ENCODE measurements around the gene ARL14EP.

ARL14EP gene

DNA sequence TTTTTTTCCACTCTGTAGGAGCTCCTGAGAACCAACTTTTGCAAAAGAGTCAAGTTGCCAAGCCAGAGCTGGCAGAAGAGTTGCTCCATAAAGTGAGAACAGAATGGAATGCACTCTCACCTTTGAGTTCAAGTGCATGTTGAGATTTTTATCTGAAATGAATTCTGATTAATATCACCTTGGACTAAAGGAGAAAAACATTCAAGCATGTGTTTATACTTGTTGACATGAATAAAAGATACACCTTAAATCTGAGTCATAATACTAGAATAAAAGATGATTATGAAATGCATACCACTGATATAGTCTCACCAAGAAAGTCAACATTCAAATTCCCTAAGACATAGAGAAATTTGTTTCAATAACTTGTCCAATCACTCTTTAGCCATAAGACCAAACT is 37.8 kb downstream of the ARL14EP start:
- TF ChIP-seq EZH2 (optimal IDR thresholded peaks at IDR 0.05; ENCODE audit: low read depth, low read length) (no peak), EZH2phosphoT487 (IDR thresholded peaks at IDR 0.05; ENCODE audit: low read length) (no peak)
- TF ChIP-seq, protein P1, sequence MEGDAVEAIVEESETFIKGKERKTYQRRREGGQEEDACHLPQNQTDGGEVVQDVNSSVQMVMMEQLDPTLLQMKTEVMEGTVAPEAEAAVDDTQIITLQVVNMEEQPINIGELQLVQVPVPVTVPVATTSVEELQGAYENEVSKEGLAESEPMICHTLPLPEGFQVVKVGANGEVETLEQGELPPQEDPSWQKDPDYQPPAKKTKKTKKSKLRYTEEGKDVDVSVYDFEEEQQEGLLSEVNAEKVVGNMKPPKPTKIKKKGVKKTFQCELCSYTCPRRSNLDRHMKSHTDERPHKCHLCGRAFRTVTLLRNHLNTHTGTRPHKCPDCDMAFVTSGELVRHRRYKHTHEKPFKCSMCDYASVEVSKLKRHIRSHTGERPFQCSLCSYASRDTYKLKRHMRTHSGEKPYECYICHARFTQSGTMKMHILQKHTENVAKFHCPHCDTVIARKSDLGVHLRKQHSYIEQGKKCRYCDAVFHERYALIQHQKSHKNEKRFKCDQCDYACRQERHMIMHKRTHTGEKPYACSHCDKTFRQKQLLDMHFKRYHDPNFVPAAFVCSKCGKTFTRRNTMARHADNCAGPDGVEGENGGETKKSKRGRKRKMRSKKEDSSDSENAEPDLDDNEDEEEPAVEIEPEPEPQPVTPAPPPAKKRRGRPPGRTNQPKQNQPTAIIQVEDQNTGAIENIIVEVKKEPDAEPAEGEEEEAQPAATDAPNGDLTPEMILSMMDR (IDR thresholded peaks at IDR 0.05; ENCODE audit: low read length), result no peak
- H3K9me2 ChIP-seq (replicated peaks; ENCODE audit: insufficient read depth, low read length), result no peaks in the 10 kb centered on the region
- H3K79me2 ChIP-seq (ENCODE audit: low read length), result no peaks in the 10 kb centered on the region
- no peaks in the 10 kb centered on the region for H3K9me3 ChIP-seq (replicated peaks; ENCODE audit: insufficient read depth, low read length)
- no peak overlapping the region for H2AFZ ChIP-seq (ENCODE audit: low read length)
- no peak for DNase-seq
- no peak overlapping the region for H3K4me3 ChIP-seq (ENCODE audit: low read length)
- no peaks in the 10 kb centered on the region for H3K36me3 ChIP-seq (replicated peaks; ENCODE audit: insufficient read depth, low read length)
- no peaks in the 10 kb centered on the region for H3K27me3 ChIP-seq (replicated peaks; ENCODE audit: insufficient read depth, low read length)
- no peaks in the 10 kb centered on the region for H4K20me1 ChIP-seq (ENCODE audit: insufficient read depth, low read length)
- no peaks in the 10 kb centered on the region for H3K4me1 ChIP-seq (ENCODE audit: low read length)
- H3K4me2 ChIP-seq (ENCODE audit: low read depth, low read length), result no peak overlapping the region
- no peaks in the 10 kb centered on the region for H3F3A ChIP-seq (ENCODE audit: insufficient read depth, low read length)
- no peak overlapping the region for H3K27ac ChIP-seq (ENCODE audit: low read length)
- no peak overlapping the region for H3K9ac ChIP-seq (ENCODE audit: low read length)

GRCh38 chr11:30364139-30364836 is 41.4 kb downstream of the ARL14EP start:
- Histone ChIP-seq H3K4me3 (ENCODE audit: low read length) (no peak overlapping the region), H3K4me1 (ENCODE audit: low read length) (no peaks in the 10 kb centered on the region), H3F3A (ENCODE audit: insufficient read depth, low read length) (no peaks in the 10 kb centered on the region), H4K20me1 (ENCODE audit: insufficient read depth, low read length) (no peaks in the 10 kb centered on the region), H3K9me3 (replicated peaks; ENCODE audit: insufficient read depth, low read length) (no peaks in the 10 kb centered on the region), H3K27me3 (replicated peaks; ENCODE audit: insufficient read depth, low read length) (no peaks in the 10 kb centered on the region), H3K9me2 (replicated peaks; ENCODE audit: insufficient read depth, low read length) (no peaks in the 10 kb centered on the region), H3K36me3 (replicated peaks; ENCODE audit: insufficient read depth, low read length) (no peaks in the 10 kb centered on the region), H3K79me2 (ENCODE audit: low read length) (no peaks in the 10 kb centered on the region), H3K4me2 (ENCODE audit: low read depth, low read length) (no peak overlapping the region), H3K9ac (ENCODE audit: low read length) (no peak overlapping the region), H3K27ac (ENCODE audit: low read length) (no peak overlapping the region), H2AFZ (ENCODE audit: low read length) (no peak overlapping the region)
- no peak for DNase-seq
- no peak for TF ChIP-seq EZH2phosphoT487 (IDR thresholded peaks at IDR 0.05; ENCODE audit: low read length)
- TF ChIP-seq, protein P1 (IDR thresholded peaks at IDR 0.05; ENCODE audit: low read length), result no peak
- TF ChIP-seq EZH2 (optimal IDR thresholded peaks at IDR 0.05; ENCODE audit: low read depth, low read length), result no peak

DNA sequence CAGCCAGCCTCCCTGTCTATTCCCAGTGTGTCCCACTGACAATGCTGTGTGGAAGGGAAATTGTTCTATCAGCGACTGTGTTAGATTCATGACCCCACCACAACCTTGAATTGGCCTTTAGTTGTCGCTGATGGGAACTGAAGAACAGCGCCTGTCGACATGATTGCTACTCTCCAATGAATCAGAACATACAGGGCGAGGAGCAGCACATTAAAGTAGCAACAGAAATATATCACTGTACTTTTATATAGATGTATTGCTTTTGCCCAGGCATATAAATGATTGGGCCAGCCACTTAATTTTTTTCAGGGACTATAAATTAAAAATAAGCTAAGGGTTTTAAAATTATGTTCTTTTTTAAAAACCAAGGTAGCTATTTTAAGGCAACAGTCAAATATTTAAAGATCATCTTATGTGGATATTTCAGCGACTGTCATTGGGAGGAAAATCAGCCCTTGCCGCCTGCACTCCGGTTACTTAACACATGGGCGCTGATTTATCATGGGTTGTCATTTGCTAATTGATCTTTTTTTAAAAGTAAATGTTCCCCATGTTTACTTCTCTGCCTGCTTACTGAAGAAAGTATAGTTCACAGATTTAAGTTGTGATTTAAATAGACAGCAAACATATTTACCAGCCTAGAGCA is 42.1 kb downstream of the ARL14EP start:
- Histone ChIP-seq H3K27me3 (replicated peaks; ENCODE audit: insufficient read depth, low read length) (no peaks in the 10 kb centered on the region), H3K79me2 (ENCODE audit: low read length) (no peaks in the 10 kb centered on the region), H3K9me2 (replicated peaks; ENCODE audit: insufficient read depth, low read length) (no peaks in the 10 kb centered on the region), H4K20me1 (ENCODE audit: insufficient read depth, low read length) (no peaks in the 10 kb centered on the region), H2AFZ (ENCODE audit: low read length) (no peak overlapping the region), H3K9me3 (replicated peaks; ENCODE audit: insufficient read depth, low read length) (no peaks in the 10 kb centered on the region), H3K36me3 (replicated peaks; ENCODE audit: insufficient read depth, low read length) (no peaks in the 10 kb centered on the region), H3K27ac (ENCODE audit: low read length) (no peak overlapping the region), H3K4me3 (ENCODE audit: low read length) (no peak overlapping the region), H3K4me1 (ENCODE audit: low read length) (no peaks in the 10 kb centered on the region), H3K4me2 (ENCODE audit: low read depth, low read length) (no peak overlapping the region), H3F3A (ENCODE audit: insufficient read depth, low read length) (no peaks in the 10 kb centered on the region), H3K9ac (ENCODE audit: low read length) (no peak overlapping the region)
- DNase-seq, result no peak
- TF ChIP-seq, protein P1 (IDR thresholded peaks at IDR 0.05; ENCODE audit: low read length), result no peak
- no peak for TF ChIP-seq EZH2phosphoT487 (IDR thresholded peaks at IDR 0.05; ENCODE audit: low read length)
- TF ChIP-seq EZH2 (optimal IDR thresholded peaks at IDR 0.05; ENCODE audit: low read depth, low read length), result no peak

Data from MM.1S (cell line).